SK-N-DZ (cell line): Measurements from ENCODE around the gene THADA.
"Not testable (repeated sequence)": the region's sequence is repeated elsewhere in the genome, so short reads cannot be mapped to it uniquely, and the experiment has no call there.

Experiments used
- DNase-seq: peaks from one replicate; pipeline ENCODE4 v3.0.0-alpha.2; 2015; ENCODE audit warnings: low spot score

THADA gene

DNA sequence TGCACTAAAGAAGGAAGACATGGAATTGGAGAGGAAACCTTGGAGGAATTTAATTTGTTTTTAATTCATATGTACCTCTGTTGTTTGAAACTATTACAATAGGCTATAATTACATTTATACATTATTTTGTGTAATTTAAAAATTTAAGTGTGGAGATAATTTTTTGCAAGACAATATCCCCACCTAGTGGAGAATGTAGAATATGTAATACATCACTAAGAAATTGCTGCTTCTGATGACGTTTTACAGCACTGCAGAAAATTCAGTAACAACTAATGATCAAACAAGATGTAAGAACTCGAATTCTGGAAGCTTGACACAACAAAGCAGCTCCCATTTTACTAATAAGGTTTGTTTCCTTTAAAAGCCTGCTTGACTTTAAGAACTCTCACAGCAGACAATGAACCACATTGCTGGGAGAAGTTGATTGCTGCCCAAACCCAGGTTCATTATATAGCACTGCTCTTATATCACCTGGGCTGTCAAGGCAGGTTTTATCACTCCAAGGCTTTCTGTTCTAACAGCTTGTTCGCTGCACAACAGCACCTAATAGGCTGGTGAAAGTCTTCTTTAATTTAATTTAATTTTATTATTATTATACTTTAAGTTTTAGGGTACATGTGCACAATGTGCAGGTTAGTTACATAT is 53.4 kb downstream of the THADA start:
- peak; percentile 18 for DNase-seq

DNA sequence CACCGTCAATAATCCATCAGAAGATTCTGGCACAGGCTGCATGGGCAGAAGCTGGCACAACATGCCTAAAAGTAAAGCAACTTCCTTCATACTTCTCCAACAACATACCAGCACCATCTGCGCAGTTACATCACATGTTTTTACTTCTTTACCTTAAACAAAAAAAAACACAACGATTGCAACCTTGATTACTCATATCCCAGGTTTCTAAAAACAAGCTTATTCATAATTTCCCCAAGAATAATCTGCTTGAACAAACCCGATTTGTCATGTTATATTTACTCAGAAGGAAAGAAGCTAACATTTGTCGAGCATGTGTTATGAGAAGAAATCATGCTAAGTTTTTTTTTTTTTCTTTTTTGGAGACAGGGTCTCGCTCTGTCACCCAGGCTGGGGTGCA is 54.7 kb downstream of the THADA start:
- DNase-seq, result no peak

DNA sequence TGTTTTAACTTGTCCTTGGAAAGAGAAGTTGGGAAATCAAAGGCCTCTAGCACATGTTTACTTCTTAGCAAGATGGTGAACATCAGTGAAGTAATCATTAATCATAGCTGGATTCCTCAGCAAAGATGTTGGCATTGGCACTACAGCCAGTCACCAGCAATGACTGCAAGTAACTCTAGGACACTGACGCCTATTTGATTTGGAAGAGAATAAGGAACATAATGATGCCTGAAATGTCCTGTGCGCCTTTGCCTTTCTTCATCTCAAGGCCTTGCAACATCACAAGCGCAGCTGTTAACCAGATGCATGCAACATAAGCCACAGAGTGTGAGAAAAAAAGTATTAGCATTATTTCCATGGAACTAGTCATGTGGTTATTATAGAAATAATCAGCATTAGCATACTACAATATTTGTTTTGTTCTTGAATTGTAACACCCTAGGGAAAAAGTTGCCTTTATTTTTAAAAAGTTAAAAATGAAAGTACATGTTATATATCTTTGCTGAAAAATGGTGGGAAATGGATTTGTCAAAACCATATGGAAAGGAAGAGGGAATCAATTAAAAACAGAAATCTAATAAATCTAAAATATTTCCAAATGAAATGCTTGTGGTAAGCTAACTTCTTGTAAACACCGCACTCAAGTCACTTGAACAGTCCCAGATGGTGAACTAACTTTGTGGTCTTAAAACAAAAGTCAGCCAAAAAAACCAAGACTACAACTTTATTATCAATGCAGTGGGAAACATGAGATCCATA is 55.6 kb downstream of the THADA start:
- DNase-seq, result no peak

DNA sequence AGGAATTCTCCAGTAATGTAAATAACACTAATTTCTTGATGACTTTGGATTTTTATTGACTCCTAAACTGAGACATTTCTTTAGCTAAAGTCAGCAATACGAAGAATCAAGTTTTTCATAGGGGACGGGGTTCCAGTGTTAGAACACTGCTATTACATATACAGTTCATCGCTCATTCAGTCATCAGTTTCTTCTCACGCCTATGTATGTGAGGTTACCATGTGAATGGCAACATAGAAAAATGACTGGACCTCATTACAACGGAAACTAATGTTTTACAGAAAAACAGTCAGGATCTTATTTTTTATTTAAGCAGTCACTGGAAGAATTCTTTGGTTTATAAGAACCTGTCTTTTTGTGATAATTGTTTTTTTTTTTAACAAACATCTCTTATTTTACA is 56.4 kb downstream of the THADA start:
- DNase-seq, result no peak

DNA sequence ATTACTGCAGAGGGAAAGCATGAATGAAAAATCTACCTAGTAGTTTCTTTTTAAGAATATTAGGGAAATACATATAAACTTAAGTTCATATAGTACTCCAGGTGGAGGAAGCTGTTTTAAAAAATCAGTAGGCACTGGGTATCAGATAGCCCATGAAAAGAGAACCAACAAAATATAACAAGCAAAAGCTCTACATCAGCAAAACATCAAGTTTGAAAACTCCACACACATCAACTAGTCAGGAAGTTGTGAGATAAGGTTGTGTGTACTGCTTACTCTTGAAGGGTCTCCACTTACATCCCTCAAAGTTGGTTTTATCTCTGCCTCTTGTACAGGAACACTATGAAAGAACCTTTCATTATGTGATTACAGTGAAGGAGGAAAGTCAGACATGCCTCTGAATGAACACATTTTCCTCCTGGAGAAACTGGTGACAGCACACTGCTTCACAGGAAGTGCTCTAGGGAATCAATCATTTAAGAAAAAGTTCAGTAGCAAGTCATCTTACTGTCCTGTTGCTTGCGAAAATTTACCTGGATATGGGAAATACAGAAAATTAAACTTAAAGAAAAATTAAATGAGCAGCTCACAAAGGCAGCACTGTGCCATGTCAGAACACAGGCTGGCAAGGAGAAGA is 57.7 kb downstream of the THADA start:
- no peak for DNase-seq

DNA sequence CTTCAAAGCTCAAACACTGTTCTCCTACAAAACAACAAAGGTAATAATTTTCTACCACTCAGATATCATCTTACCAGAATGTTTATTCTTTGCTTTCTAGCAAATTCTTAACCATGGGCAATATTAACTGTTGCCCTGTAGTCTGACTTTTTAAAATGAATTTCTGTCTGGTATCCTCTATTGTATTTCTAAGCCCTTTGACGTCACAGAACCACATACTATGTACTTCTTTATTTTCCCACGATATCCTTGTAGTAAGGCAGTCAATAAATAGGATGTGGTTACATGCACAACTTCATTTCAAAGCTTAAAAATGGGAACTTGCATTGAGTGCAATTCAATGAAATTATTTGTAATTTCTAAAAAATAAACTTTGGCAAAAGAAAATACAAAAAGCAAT is 58.7 kb downstream of the THADA start:
- DNase-seq, result no peak

DNA sequence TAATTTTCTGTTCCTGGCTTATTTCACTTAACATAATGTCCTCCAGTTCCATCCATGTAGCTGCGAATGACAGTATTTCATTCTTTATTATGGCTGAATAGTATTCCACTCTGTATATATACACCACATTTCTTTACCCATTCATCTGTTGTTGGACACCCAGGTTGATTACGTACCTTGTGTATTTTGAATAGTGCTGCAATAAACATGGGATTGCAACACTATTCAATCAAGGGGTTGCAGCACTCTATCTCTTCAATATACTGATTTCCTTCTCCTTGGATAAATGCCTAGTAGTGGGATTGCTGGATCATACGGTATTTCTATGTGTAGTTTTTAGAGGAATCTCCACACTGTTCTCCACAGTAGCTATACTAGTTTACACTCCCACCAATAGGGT is 61.3 kb downstream of the THADA start:
- DNase-seq, result no peak

DNA sequence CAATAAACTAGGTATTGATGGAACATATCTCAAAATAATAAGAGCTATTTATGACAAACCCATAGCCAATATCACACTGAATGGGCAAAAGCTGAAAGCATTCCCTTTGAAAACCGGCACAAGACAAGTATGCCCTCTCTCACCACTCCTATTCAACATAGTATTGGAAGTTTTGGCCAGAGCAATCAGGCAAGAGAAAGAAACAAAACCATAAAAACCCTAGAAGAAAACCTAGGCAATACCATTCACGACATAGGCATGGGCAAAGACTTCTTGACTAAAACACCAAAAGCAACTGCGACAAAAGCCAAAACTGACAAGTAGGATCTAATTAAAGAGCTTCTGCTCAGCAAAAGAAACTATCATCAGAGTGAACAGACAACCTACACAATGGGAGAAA is 63.3 kb downstream of the THADA start:
- DNase-seq, result not testable (repeated sequence)

DNA sequence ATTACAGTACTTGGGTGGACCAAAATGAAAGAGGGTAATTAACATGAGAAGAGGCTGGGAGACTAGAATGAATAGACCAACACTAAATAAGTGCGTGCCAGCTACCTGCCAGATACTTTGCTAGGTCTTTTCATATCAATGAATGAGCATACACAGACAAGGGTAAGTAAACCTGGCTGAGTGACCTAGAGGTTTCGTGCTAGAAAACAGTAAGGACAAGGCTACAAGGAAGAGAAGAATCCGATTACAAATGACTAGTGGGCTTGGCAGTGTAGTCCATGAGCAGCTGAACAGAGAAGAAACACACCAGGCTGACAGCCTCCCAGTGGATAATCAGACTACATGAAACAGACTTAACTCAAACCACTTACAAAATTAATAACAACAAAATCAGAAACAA is 64.6 kb downstream of the THADA start:
- DNase-seq, result no peak

DNA sequence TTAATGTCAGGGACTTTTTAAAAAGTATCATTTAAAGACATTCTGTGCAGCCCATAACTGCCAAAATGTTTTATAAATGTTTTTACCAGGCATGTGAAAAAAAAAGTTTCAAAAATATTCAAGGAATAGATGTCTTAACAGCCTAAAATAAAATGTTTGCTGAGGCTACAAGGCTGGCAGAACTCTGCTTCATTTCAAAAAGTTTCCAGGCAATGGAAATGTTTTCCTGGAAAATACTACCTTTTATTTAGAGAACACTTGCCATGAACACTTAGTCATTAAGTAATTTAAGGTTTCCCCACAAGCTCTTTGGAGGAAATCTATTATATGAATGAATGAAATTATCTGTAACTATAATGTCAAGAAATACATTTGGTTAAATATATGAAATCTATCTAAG is 68.8 kb downstream of the THADA start:
- no peak for DNase-seq

DNA sequence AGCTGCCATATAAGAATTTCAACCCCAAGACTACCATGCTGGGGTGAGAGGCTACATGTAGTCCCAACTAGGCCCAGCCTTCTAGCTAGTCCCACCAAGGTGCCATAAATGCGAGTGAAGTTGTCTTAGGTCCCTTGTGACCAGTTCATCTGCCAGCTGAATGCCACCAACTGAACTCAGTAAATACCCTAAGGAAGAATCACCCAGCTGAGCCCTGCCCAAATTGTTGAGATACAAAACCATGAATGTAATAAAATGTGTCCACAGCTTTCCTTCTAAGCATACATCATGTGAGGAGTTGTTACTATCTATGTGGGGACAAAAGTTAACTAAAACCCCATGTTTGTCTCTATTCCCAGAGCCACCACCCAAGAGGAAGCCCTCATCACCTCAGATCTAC is 70.3 kb downstream of the THADA start:
- no peak for DNase-seq

DNA sequence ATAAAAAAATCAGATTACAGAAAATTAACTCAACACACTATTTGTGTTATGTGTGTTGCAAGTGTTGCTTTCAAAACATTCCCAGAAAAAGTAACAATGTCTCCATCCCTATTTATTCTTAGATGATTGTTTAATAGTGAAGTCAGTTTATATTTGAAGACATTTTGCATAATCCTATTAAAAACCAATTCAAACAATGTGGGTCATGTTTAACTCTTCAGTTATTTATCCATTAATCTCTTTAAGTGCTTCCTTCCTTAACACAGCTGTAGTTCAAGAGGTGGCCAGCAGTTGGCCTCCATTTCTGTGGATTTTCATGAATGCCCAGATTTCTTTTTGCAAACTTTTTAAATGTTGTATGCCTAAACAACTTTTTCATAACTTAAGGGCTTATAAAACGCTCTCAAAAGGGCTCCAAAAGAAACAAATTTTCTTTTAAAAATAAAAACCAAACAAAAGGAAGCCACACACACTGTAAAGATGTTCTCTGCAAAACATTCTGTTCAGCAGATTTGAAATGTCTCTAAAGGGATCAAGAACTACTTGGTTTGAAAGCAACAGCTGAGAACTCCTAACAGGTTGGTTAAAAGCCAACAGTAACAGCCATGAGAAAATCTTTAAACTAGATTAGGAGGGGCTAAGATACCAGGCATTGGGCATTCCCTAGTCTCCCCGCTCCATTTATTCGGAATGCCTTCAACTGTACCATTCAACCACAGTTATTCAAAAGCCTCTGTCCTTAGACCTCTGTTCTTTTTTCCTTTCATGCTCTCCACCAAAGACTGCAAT is 71.5 kb downstream of the THADA start:
- no peak for DNase-seq

DNA sequence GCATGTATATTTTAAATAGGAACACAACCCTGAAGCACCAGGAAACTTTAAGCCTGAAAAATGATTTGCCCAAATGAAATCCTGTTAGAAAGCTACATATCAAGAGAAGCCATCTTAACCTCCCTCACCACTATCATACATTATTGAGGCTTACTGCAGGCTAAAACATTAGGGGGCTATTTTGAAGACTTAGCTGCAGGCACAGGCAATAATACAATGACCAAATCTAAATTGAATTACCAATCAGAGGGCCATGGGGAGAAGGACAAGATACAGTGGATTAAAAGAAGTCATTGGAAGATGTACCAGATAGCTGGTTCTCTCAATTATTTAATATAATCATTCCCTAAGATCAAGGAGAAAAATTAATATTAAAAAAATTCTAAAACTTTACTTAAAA is 73.7 kb downstream of the THADA start:
- DNase-seq, result peak; percentile 66

DNA sequence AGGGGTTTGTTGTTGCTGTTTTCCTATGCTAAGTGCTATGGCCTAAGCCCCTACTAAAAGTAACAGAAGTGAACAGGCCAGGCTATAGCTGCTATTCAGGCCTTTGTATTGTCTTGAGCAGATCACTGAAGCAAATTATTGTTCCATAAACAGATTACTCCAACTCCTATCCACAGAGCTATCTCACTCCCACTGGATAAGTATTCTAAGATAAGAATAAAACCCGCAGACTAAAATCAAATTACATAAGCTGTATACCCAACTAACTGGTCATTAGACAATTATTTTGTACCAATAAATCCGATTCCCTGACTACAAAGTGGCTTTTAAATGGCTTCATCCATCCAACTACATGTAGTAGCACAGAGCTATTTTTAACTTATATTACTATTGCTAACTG is 74.3 kb downstream of the THADA start:
- peak; percentile 80 for DNase-seq

DNA sequence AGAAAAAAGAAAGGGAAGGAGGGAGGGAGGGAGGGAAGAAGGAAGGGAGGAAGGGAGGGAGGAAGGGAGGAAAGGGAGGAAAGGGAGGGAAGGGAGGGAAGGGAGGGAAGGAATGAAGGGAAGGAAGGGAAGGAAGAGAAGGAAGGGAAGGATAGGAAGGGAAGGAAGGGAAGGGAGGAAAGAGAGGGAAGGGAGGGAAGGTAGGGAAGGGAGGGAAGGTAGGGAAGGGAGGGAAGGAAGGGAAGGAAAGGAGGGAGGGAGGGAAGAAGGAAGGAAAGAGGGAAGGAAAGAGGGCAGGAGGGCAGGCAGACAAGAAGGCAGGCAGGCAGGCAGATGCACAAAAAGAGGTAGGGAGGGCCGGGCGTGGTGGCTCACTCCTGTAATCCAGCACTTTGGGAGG is 74.9 kb downstream of the THADA start:
- DNase-seq, result no peak

DNA sequence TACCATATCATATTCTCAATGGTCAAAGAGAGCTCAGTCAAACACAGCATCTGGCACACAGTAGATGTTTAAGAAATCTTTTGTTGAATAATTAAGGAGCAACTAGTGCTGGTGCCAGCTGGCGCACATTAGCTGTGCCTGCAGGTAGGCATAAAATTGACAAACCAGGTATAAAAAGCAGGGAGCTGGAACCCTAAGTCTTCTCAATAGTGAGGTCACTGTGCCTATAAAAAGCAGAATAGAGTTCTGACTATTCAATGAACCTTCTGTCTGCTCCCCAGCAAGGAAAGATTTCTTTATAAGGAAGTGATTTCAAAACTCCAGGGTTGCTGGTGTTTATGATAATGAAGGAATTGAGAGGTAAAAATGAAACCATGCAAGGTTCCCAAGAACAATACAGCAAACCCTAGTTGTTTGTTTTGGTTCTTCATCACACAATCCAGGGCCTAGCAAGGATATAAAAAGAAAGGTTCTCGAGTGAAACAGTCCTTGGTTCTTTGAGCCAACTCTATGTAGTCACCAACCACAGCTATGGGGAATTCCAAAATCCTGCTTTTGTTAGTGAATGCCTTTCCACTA is 76.1 kb downstream of the THADA start:
- DNase-seq, result no peak

DNA sequence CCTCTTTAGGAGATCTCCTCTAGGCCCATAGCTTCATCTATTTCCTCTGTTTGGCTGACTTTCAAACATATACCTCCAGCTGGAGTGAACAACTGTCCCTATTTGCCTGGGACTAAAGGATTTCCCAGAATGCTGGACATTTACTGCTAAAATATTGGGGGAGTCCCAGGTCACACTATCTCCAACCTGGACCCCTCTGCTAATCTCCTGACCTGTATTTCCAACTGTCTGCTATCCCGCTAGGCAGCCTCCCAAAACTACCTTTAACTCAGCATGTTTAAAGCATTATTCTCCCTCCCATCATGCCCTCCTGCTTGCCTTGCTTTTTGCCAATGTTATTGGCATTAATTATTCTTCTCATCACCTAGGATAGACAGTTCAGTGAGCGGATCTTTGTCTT is 77.1 kb downstream of the THADA start:
- DNase-seq, result no peak

DNA sequence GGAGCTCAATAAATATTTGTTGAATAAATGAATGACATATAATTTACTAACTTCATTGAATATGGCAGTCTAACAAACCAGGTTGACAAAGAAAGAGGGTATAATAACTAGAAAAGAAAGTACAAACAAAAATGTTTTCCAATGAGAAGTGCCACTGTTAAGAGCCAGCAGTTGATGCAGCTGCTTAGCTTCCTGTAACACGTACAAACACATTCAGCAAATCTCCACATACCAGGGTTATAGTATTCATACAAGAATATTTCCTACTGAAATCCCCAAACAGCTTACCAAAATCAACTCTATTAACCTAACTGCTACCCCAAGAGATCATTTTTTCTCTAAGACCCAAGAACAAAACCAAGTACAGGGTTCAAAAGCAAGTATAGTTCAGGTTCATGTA is 77.7 kb downstream of the THADA start:
- no peak for DNase-seq

DNA sequence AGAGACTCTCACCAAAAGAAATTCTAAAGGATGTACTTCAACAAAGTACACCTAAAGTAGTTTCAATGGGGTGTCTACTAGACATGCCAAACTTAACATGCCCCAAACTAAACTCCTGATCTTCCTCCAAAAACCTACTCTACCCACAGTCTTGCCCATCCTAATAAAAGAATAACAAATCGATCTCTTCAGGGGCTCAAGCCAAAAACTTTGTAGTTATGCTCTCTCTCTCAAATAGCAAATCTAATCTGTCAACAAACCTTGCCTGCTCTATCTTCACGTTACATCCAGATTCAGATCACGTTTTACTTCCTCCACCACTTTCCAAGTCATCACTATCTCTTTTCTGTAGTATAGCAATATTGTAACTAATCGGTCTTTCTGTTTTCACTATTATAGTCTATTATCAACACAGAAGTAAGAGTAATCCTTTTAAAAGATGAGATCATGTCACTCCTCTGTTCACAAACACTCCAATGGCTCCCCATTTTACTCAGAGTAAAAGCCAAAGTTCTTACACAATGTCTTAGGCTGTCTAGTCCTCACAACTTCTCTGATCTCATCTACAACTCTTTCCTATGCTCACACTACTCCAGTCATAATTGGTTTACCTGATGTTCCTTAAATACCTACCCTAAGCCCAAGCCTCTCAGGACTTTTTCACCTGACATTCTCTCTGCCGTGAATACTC is 79.9 kb downstream of the THADA start:
- no peak for DNase-seq

DNA sequence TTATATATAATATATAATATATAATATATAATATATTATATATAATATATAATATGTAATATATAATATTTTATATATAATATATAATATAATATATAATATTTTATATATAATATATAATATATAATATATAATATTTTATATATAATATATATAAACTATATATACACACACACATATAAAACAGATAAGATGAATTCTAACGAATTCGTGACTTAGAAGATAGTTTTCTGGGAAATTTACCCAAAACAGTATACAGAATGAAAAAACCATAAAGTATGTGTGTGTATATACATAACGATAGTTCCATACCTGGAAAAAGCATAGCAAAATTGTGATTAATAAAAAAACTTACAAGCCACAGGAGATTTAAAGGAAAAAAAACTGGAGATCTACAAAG is 80.6 kb downstream of the THADA start:
- DNase-seq, result no peak

DNA sequence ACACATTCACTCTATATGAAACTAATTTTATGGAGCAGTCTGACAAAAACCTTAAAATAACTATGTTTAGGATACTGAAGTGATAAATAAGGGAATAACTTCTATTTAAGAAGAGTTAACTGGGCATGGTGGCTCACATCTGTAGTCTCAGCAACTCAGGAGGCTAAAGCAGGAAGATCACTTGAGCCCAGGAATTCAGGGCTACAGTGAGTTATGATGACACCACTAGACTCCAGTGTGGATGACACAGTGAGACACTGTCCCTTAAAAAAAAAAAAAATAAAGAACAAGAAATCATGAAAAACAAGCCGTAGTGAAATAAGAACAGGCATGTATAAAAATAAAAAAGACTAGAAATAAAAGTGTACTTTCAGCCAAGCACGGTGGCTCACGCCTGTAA is 82.0 kb downstream of the THADA start:
- no peak for DNase-seq
